HEK293T (cell line): Measurements from ENCODE around the gene SERTAD4.

ENCODE experiments used
- BHLHE40 ChIP-seq: fragments of 450-650 bp; IDR thresholded peaks from 2 replicates; pipeline ENCODE4 v1.6.1; 2016; ENCODE audit warnings: mild to moderate bottlenecking, moderate library complexity, borderline replicate concordance
- FOXK2 ChIP-seq: fragments of 450-650 bp; IDR thresholded peaks from 2 replicates; pipeline ENCODE4 v1.6.1; 2016; ENCODE audit warnings: mild to moderate bottlenecking
- TARDBP ChIP-seq: fragments of 450-650 bp; IDR thresholded peaks from 2 replicates; pipeline ENCODE4 v1.6.1; 2016

- TF ChIP-seq FOXK2 (no peak), BHLHE40 (no peak), TARDBP (no peak)
Observed at GRCh38 chr1:210185063-210185462, 47.5 kb upstream of the SERTAD4 start.
